GM19240 (cell line): ENCODE results near the gene UBQLN3.
A peak's percentile ranks its signal among the peaks of the same experiment; 100 is the strongest.

Source experiments
- DNase-seq: peaks from one replicate; pipeline ENCODE4 v3.0.0; 2011; ENCODE audit warnings: low spot score; ENCODE audit not compliant: insufficient read length

UBQLN3 gene

DNA sequence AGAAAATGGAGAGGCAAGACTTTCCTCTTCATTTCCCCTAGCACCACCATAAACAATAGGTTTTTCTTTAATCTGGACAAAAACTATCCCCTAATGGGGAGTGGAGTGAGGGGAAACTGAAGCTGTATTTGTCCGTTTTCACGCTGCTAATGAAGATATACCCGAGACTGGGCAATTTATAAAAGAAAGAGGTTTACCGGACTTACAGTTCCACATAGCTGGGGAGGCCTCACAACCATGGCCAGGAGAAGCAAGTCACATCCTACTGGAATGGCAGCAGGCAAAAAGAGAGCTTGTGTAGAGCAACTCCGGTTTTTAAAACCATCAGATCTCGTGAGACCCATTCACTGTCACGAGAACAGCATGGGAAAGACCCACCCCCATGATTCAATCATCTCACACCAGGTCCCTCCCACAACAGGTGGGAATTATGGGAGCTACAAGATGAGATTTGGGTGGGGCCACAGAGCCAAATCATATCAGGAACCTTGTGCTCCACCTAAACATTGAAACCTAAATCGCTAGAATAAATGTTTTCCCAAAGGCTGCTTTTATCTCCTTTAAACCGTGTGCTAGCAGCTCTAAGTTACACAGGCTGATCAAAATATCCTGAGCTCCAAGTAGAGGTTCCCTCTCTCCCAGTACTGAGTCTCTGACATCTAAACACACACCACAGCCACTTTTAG is 4.3 kb downstream of the UBQLN3 start:
- no peak for DNase-seq

DNA sequence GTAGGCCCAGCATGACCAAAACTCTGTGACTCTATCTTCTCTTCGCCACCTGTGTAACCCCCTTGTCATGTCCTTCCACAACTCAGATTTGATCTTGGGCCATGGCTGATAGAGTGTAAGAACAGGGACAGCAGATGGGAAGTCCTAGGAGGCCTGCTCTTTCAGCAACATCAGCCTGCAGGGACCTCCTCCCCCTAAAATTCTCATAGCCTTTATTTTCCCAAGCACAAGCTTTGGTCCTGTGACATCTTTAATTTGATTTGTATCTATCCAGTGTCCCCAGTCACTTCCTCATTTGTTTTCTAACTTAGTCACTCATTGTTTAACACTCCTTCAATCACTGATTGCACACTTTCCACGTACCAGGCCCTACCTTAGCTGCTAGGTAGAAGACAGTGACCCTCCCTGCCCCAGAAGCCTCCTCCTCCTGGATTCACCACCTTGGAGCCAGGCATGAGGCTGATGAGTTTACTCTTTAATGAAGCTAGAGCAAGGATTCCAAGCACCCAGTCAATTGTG is 5.3 kb downstream of the UBQLN3 start:
- no peak for DNase-seq

DNA sequence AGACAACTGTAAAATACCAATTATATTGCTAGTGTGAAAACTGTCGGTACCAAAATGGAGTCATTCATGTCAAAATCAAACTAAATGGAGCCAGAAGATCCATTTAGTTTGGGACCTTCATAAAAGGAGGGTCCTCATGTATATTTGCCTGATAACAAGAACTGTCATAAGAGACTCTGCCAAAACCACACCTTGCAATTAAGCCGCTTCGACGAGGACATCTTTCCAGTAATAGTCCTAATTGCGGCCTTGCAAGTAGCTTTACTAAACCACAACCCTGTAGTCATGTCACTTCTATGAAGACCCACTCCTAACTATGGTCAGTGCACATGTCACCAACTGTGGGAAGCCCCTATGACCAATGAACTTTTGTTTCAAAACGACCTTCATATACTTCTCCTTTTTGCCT is 9.4 kb downstream of the UBQLN3 start:
- DNase-seq, result no peak

DNA sequence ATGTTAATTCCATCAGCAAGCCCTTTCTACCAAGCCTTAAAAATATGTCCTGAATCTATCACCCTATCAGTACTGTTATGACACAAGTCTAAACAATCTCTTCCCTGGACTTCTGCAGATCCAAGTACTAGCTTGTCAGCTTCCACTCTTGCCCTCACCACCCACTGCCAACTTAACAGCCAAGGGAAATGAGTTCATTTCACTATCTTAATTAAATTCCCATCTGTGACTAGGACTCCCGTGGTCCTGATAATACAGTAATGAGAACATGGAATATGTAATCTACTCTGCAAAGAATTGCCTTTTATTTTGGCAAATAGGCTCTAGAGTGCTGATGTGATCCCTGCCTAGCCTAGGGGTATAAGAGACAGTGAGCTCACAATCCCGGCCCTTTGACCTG is 10.1 kb downstream of the UBQLN3 start:
- no peak for DNase-seq

GRCh38 chr11:5489576-5490357 is 20.0 kb downstream of the UBQLN3 start:
- no peak for DNase-seq

DNA sequence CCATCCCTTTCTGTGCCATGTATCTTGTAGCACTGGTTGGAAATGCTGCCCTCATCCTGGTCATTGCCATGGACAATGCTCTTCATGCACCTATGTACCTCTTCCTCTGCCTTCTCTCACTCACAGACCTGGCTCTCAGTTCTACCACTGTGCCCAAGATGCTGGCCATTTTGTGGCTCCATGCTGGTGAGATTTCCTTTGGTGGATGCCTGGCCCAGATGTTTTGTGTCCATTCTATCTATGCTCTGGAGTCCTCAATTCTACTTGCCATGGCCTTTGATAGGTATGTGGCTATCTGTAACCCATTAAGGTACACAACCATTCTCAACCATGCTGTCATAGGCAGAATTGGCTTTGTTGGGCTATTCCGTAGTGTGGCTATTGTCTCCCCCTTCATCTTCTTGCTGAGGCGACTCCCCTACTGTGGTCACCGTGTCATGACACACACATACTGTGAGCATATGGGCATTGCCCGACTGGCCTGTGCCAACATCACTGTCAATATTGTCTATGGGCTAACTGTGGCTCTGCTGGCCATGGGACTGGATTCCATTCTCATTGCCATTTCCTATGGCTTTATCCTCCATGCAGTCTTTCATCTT is 20.9 kb downstream of the UBQLN3 start:
- no peak for DNase-seq

DNA sequence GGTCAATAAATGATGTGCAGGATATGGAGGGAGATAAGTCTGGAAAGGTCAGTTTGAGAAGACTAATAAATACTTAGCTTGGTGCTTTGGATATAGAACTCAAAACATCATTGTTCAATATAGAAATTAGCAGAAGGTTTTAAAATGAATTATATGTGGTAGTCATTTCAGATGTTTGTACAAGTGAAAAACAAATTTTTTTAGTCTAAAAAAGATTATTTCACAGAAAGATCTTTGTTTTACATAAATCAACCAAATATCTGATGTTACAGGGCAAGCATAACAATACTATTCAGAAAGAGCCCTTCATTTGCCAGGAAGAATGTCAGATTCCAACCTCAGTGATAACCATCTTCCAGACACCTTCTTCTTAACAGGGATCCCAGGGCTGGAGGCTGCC is 21.4 kb downstream of the UBQLN3 start, which contains the start of gene OR52D1:
Gene OR52D1 (plus strand): TSS at position 301 of the 400 bp plus-strand sequence. CDS start 22 bp downstream, at position 323.
- DNase-seq, result no peak

GRCh38 chr11:5486421-5486820 is 23.3 kb downstream of the UBQLN3 start:
- DNase-seq, result no peak

GRCh38 chr11:5486003-5486402 is 23.8 kb downstream of the UBQLN3 start:
- DNase-seq, result no peak

- peak; percentile 16 for DNase-seq
These were observed 33.5 kb downstream of the UBQLN3 start for GRCh38 chr11:5476186-5476819.

- DNase-seq, result no peak
These were observed 35.8 kb downstream of the UBQLN3 start for GRCh38 chr11:5473921-5474320.

- no peak for DNase-seq
These were observed 42.2 kb downstream of the UBQLN3 start for GRCh38 chr11:5467527-5467926.

- no peak for DNase-seq
These were observed 48.7 kb downstream of the UBQLN3 start for GRCh38 chr11:5460983-5461621.
